Right renal pelvis (tissue), 4 donors: ENCODE results near the gene STK16. TPM values are rescaled to one million over a fixed set of nuclear protein-coding genes. Genes with fewer than 3 reads are reported as not detected.
"Not testable (repeated sequence)": the region's sequence is repeated elsewhere in the genome, so short reads cannot be mapped to it uniquely, and the experiment has no call there.

Source experiments
- DNase-seq, 4 donors: peaks; one replicate each; pipeline ENCODE4 v3.0.0-alpha.2; 2013; ENCODE audit warnings: low read depth in 4 of 4, low spot score in 3 of 4, missing footprints in 1 of 4
- polyA plus RNA-seq, 4 donors: library from polyadenylated mRNA; unstranded; fragments of 120-200 nt; gene quantifications; one replicate each; pipeline ENCODE4 v1.2.1, GENCODE V29; 2013; ENCODE audit not compliant: insufficient read length in 4 of 4

The STK16 gene
- 10 to 100 TPM; 36.3 to 41.8 (median 37.8) TPM for polyA plus RNA-seq

GRCh38 chr2:219245148-219245898, at the start of gene STK16, which contains the start of gene GLB1L:
STK16 (plus strand) TSS chr2:219245479; CDS start chr2:219246000, 521 bp downstream.
GLB1L (minus strand) TSS chr2:219245444; CDS start chr2:219243573, 1,871 bp downstream.
- DNase-seq: peak; percentile 82 to 92 (median 90)

- no peak for DNase-seq
Observed at GRCh38 chr2:219197388-219197787, 47.9 kb upstream of the STK16 start.

- DNase-seq: no peak
Observed at GRCh38 chr2:219198974-219199373, 46.3 kb upstream of the STK16 start.

GRCh38 chr2:219199470-219200211, 45.6 kb upstream of the STK16 start:
- DNase-seq: no peak

GRCh38 chr2:219200502-219201326, 44.6 kb upstream of the STK16 start:
- not testable (repeated sequence) for DNase-seq

- not testable (repeated sequence) for DNase-seq
Observed at GRCh38 chr2:219201331-219201730, 43.9 kb upstream of the STK16 start.

- DNase-seq: no peak
Observed at GRCh38 chr2:219204425-219205164, 40.7 kb upstream of the STK16 start.

- DNase-seq: no peak
Observed at GRCh38 chr2:219205165-219205538, 40.1 kb upstream of the STK16 start.

- DNase-seq: no peak
Observed at GRCh38 chr2:219205981-219206327, 39.3 kb upstream of the STK16 start.

- peak; percentile 91 to 94 (median 93) for DNase-seq
Observed at GRCh38 chr2:219206328-219207133, 38.7 kb upstream of the STK16 start, which contains the start of gene ZFAND2B. ZFAND2B (plus strand) TSS chr2:219206782; CDS start chr2:219206988, 206 bp downstream.

- no peak for DNase-seq
Observed at GRCh38 chr2:219207134-219207883, 38.0 kb upstream of the STK16 start.

GRCh38 chr2:219207884-219208740, 37.2 kb upstream of the STK16 start:
- no peak for DNase-seq

GRCh38 chr2:219209236-219210195, 35.8 kb upstream of the STK16 start:
- DNase-seq: no peak

- DNase-seq: no peak
Observed at GRCh38 chr2:219210196-219210885, 34.9 kb upstream of the STK16 start.

GRCh38 chr2:219210886-219211362, 34.4 kb upstream of the STK16 start:
- no peak for DNase-seq

- DNase-seq: no peak
Observed at GRCh38 chr2:219213026-219213415, 32.3 kb upstream of the STK16 start.
